ENCODE measurements around the gene TMEM179. TPM values are rescaled to one million over a fixed set of nuclear protein-coding genes. Genes with fewer than 3 reads are reported as not detected.

The TMEM179 gene
- total and polyA plus RNA-seq, 10 of the 15 experiments (the other 5 are each of a cell fraction or from before 2014, with no cell fraction given) = not detected

GRCh38 chr14:104638927-104639450 lies 34.4 kb upstream of the TMEM179 start (continued):
- no peak for TF ChIP-seq JUND (IDR thresholded peaks at IDR 0.05; ENCODE audit: low read depth, low read length)
- TF ChIP-seq SPI1 (IDR thresholded peaks at IDR 0.05; ENCODE audit: borderline replicate concordance, insufficient read depth, low read depth, low read length) = no peak

DNA sequence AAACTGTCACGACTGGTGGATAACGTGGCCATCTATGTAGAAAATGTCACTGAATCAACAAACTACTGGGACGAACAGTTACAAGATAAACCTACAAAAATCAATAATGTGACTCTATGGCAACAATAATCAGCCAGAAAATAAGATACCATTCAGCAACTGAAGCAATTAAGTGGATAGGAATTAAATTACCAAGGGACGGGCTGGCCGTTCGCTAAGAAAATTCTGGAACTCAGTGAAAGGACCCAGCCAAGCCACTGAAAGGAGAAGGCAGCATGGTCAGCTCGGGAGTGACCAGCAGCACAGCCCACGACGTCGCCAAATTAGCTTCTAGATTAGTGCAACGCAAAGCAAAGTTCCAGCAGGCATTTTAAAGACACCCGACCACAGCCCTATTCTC lies 33.6 kb upstream of the TMEM179 start:
- ChIA-PET CTCF (interaction anchor here (2.7 kb wide), 1 partner anchor 8 kb away, joined by 6 read pairs; no protein-coding TSS in a partner anchor), SMC1A (ENCODE audit: uncharacterized antibody, unreplicated experiment) (no interaction called here), RAD21 (ENCODE audit: unreplicated experiment) (no interaction called here), POLR2A (no interaction called here)
- H3K79me2 ChIP-seq (ENCODE audit: control insufficient read depth, insufficient read depth, low read length) = no peaks in the 10 kb centered on the region
- TF ChIP-seq DPF2 (IDR thresholded peaks at IDR 0.05) = no peak
- TF ChIP-seq HDAC2 (IDR thresholded peaks at IDR 0.05) = no peak
- TF ChIP-seq EED (IDR thresholded peaks at IDR 0.05; ENCODE audit: low read depth) = no peak
- TF ChIP-seq ZNF274 (IDR thresholded peaks at IDR 0.05; ENCODE audit: insufficient read depth, insufficient read length) = no peak
- TF ChIP-seq CEBPB (IDR thresholded peaks at IDR 0.05; ENCODE audit: borderline replicate concordance in 1 of 2, low read depth in 2 of 2, low read length in 2 of 2) = no peak
- TF ChIP-seq RUNX3 (IDR thresholded peaks at IDR 0.05; ENCODE audit: low read length) = no peak
- TF ChIP-seq HSF1 (IDR thresholded peaks at IDR 0.05; ENCODE audit: low read depth, low read length) = no peak
- TF ChIP-seq ZBED1 (IDR thresholded peaks at IDR 0.05; ENCODE audit: borderline replicate concordance) = no peak
- TF ChIP-seq ATF7 (IDR thresholded peaks at IDR 0.05; ENCODE audit: low read depth) = no peak
- H3K36me3 ChIP-seq (ENCODE audit: control insufficient read depth in 2 of 2, insufficient read depth in 2 of 2, low read length in 1 of 2) = no peaks in the 10 kb centered on the region
- H4K20me1 ChIP-seq (ENCODE audit: control insufficient read depth, insufficient read depth) = no peaks in the 10 kb centered on the region
- no peak for FAIRE-seq
- in situ Hi-C loops (cut with MboI) (no loop called here), intact Hi-C loops (cut with micrococcal nuclease; ENCODE audit: unreplicated experiment) (no loop called here)
- no peaks in the 10 kb centered on the region for H3K27me3 ChIP-seq (replicated peaks in 1 of 2; ENCODE audit: control insufficient read depth in 2 of 2, insufficient read depth in 2 of 2, low read length in 1 of 2)
- no peak overlapping the region for H3K9ac ChIP-seq (ENCODE audit: control insufficient read depth, insufficient read depth, low read length)
- DNase-seq (ENCODE audit: low read depth, low spot score) = no peak
- no peaks in the 10 kb centered on the region for H3K9me3 ChIP-seq (replicated peaks; ENCODE audit: control insufficient read depth, insufficient read depth, low read length)
- WGBS (ENCODE audit: insufficient coverage, insufficient replicate concordance, low lambda C conversion rate, missing lambda C conversion rate) = 28% methylated on average over 12 of the region's 12 CpGs
- no peak overlapping the region for H3K27ac ChIP-seq (ENCODE audit: control insufficient read depth, insufficient read depth)
- H3K4me3 ChIP-seq = no peak overlapping the region
- BruUV-seq (replicated peaks) = no TSS peak
- H3K4me2 ChIP-seq (ENCODE audit: control insufficient read depth, insufficient read depth) = no peak overlapping the region
- no peak overlapping the region for H2AFZ ChIP-seq (ENCODE audit: control insufficient read depth, low read depth, low read length)
- no peaks in the 10 kb centered on the region for H3K4me1 ChIP-seq (ENCODE audit: control insufficient read depth, insufficient read depth, low read length)
- ATAC-seq = no peak
